CD14-positive monocyte (primary cell): ENCODE results near the gene S1PR3. TPM values are rescaled to one million over a fixed set of nuclear protein-coding genes. Genes with fewer than 3 reads are reported as not detected.

ENCODE experiments used
- DNase-seq, 3 donors: peaks; one replicate each; pipeline ENCODE4 v3.0.0-alpha.2; 2011 to 2022
- H2AFZ ChIP-seq: 2 replicates; pipeline ENCODE4 v1.6.0; 2012; ENCODE audit warnings: mild to moderate bottlenecking, low read depth, low read length, inconsistent platforms; ENCODE audit not compliant: insufficient read depth, poor library complexity, severe bottlenecking
- H3K27ac ChIP-seq, 2 donors: 1 replicate in 1 of 2; 2 replicates in 1 of 2; pipeline ENCODE4 v1.5.1; 2012 to 2013; ENCODE audit warnings: low read length in 2 of 2, control low read depth in 1 of 2, inconsistent platforms in 1 of 2, low read depth in 1 of 2, mild to moderate bottlenecking in 1 of 2
- H3K27me3 ChIP-seq, 2 donors: one replicate each; pipeline versions ENCODE4 v1.6.0 to v1.6.1; 2011 to 2013; ENCODE audit warnings: low read length in 2 of 2; ENCODE audit not compliant: control insufficient read depth in 2 of 2, insufficient read depth in 2 of 2
- H3K36me3 ChIP-seq, 2 donors: replicated peaks in 1 of 2; 1 replicate in 1 of 2; 2 replicates in 1 of 2; pipeline versions ENCODE4 v1.5.1 to v1.6.1; 2012 to 2013; ENCODE audit warnings: low read length in 2 of 2, control low read depth in 1 of 2, inconsistent platforms in 1 of 2, mild to moderate bottlenecking in 1 of 2; ENCODE audit not compliant: insufficient read depth in 2 of 2, control insufficient read depth in 1 of 2
- H3K4me1 ChIP-seq, 2 donors: 1 replicate in 1 of 2; 2 replicates in 1 of 2; pipeline versions ENCODE4 v1.5.1 to v1.6.1; 2012 to 2013; ENCODE audit warnings: low read length in 2 of 2, control low read depth in 1 of 2, inconsistent platforms in 1 of 2, mild to moderate bottlenecking in 1 of 2, moderate library complexity in 1 of 2; ENCODE audit not compliant: insufficient read depth in 2 of 2, control insufficient read depth in 1 of 2
- H3K4me2 ChIP-seq: replicated peaks from 2 replicates; pipeline ENCODE3; 2012; ENCODE audit warnings: low read length, moderate library complexity, mild to moderate bottlenecking; ENCODE audit not compliant: poor library complexity, severe bottlenecking; ENCODE audit errors: extremely low read depth
- H3K4me3 ChIP-seq, 3 experiments: fragments of 200-600 bp in 1 of 3; sonication (generic) in 1 of 3; replicated peaks in 1 of 3; 1 replicate in 2 of 3; 2 replicates in 1 of 3; pipeline ENCODE4 v1.5.1; 2011 to 2013; ENCODE audit warnings: low read length in 3 of 3, mild to moderate bottlenecking in 3 of 3, control low read depth in 2 of 3, low read depth in 2 of 3, inconsistent platforms in 1 of 3, moderate library complexity in 1 of 3
- H3K79me2 ChIP-seq: 2 replicates; pipeline ENCODE4 v1.6.0; 2012; ENCODE audit warnings: mild to moderate bottlenecking, control low read depth, inconsistent platforms, low read length, moderate library complexity; ENCODE audit not compliant: insufficient read depth
- H3K9ac ChIP-seq: 2 replicates; pipeline ENCODE4 v1.6.0; 2017; ENCODE audit warnings: low read length, mild to moderate bottlenecking; ENCODE audit not compliant: insufficient read depth, poor library complexity, severe bottlenecking
- H3K9me3 ChIP-seq, 2 donors: replicated peaks in 1 of 2; 1 replicate in 1 of 2; 2 replicates in 1 of 2; pipeline versions ENCODE4 v1.5.1 to v1.6.1; 2012 to 2013; ENCODE audit warnings: low read length in 2 of 2, control low read depth in 1 of 2; ENCODE audit not compliant: control insufficient read depth in 1 of 2, insufficient read depth in 1 of 2
- H4K20me1 ChIP-seq: 2 replicates; pipeline ENCODE4 v1.6.0; 2012; ENCODE audit warnings: mild to moderate bottlenecking, low read length, control low read depth, moderate library complexity; ENCODE audit not compliant: insufficient read depth
- H3K27ac Mint-ChIP-seq, 7 donors: one replicate each; pipeline ENCODE4 v1.8.0; 2020; ENCODE audit warnings: mild to moderate bottlenecking in 7 of 7, mixed read lengths in 7 of 7, moderate library complexity in 6 of 7, inconsistent platforms in 2 of 7
- H3K27me3 Mint-ChIP-seq, 3 donors: one replicate each; pipeline ENCODE4 v1.8.0; 2021 to 2022; ENCODE audit warnings: low read depth in 3 of 3, mild to moderate bottlenecking in 3 of 3, mixed read lengths in 3 of 3, moderate library complexity in 3 of 3, inconsistent platforms in 1 of 3
- H3K36me3 Mint-ChIP-seq, 2 donors: one replicate each; pipeline ENCODE4 v1.8.0; 2020; ENCODE audit warnings: mixed read lengths in 2 of 2, inconsistent platforms in 1 of 2, mild to moderate bottlenecking in 1 of 2
- H3K4me1 Mint-ChIP-seq: one replicate; pipeline ENCODE4 v1.8.0; 2020; ENCODE audit warnings: mild to moderate bottlenecking, mixed read lengths
- H3K4me3 Mint-ChIP-seq, 2 donors: one replicate each; pipeline ENCODE4 v1.8.0; 2020; ENCODE audit warnings: mild to moderate bottlenecking in 2 of 2, mixed read lengths in 2 of 2, moderate library complexity in 1 of 2
- H3K9me3 Mint-ChIP-seq, 7 donors: one replicate each; pipeline ENCODE4 v1.8.0; 2020 to 2022; ENCODE audit warnings: mixed read lengths in 7 of 7, mild to moderate bottlenecking in 6 of 7, moderate library complexity in 6 of 7, inconsistent platforms in 2 of 7
- CTCF ChIP-seq: fragments of 200-600 bp; IDR thresholded peaks from one replicate; pipeline ENCODE4 v1.8.0; 2022; ENCODE audit warnings: antibody characterized with exemption, mild to moderate bottlenecking
- WGBS: methylation state at CpG from one replicate; pipeline ENCODE4 v1.1.5; 2013; ENCODE audit warnings: missing lambda C conversion rate; ENCODE audit not compliant: insufficient coverage; 5-methylcytosine and 5-hydroxymethylcytosine counted together
- intact Hi-C, 2 donors: fragments of 100-400 bp; cut with micrococcal nuclease; formaldehyde crosslinking; loops; one replicate each; pipeline versions ENCODE4 v1.15.0 to v1.15.1; 2023
- polyA plus RNA-seq, 3 donors: library from polyadenylated mRNA; depleted of rRNA in 1 of 3; unstranded in 2 of 3; stranded (reverse) in 1 of 3; fragments of 300-500 nt in 2 of 3; fragments of >200 nt in 1 of 3; fragmentation: Illumina TruSeq in 2 of 3; gene quantifications; 1 replicate in 2 of 3; 2 replicates in 1 of 3; pipeline ENCODE4 v1.2.3, GENCODE V29; 2012 to 2021

The S1PR3 gene
- polyA plus RNA-seq, 3 donors, result 28.2 to 59.7 (median 30.6) TPM

GRCh38 chr9:89047667-89048066, 56.4 kb downstream of the S1PR3 start:
- H3K27ac ChIP-seq, result no peak overlapping the region
- no peak overlapping the region for H3K27ac Mint-ChIP-seq
- peaks cover 2 to 6% of the 10 kb centered on the region in 2 donors for H3K27me3 ChIP-seq
- no peak overlapping the region for H3K4me2 ChIP-seq
- H3K9ac ChIP-seq, result no peak overlapping the region
- H3K27me3 Mint-ChIP-seq, result peaks cover 18 to 38% (median 20%) of the 10 kb centered on the region in 3 donors
- intact Hi-C loops, result no loop called here
- DNase-seq, result no peak
- H3K36me3 ChIP-seq, result no peaks in the 10 kb centered on the region
- WGBS, result 100% methylated on average over 2 of the region's 4 CpGs
- H3K4me1 ChIP-seq, result no peaks in the 10 kb centered on the region
- H3K9me3 ChIP-seq, result no peaks in the 10 kb centered on the region
- H3K4me1 Mint-ChIP-seq, result no peaks in the 10 kb centered on the region
- no peak for TF ChIP-seq CTCF
- H3K4me3 ChIP-seq, result no peak overlapping the region
- H3K9me3 Mint-ChIP-seq, result peaks cover 0 to 2% (median 0%) of the 10 kb centered on the region in 7 donors
- H3K79me2 ChIP-seq, result no peaks in the 10 kb centered on the region
- no peaks in the 10 kb centered on the region for H3K36me3 Mint-ChIP-seq
- H3K4me3 Mint-ChIP-seq, result no peak overlapping the region
- H2AFZ ChIP-seq, result no peak overlapping the region
- H4K20me1 ChIP-seq, result no peaks in the 10 kb centered on the region

GRCh38 chr9:89048616-89049015, 57.3 kb downstream of the S1PR3 start:
- no peaks in the 10 kb centered on the region for H3K4me1 Mint-ChIP-seq
- no peak overlapping the region for H3K4me3 ChIP-seq
- no peak overlapping the region for H3K4me2 ChIP-seq

More at GRCh38 chr9:89048616-89049015, 57.3 kb downstream of the S1PR3 start:
- no peak for DNase-seq
- Histone ChIP-seq H3K27me3 (peaks cover 2 to 4% of the 10 kb centered on the region in 2 donors), H3K36me3 (no peaks in the 10 kb centered on the region), H2AFZ (no peak overlapping the region), H3K4me1 (no peaks in the 10 kb centered on the region), H4K20me1 (no peaks in the 10 kb centered on the region), H3K9me3 (no peaks in the 10 kb centered on the region), H3K9ac (no peak overlapping the region), H3K79me2 (no peaks in the 10 kb centered on the region), H3K27ac (no peak overlapping the region)
- intact Hi-C loops, result no loop called here
- Mint-ChIP-seq H3K36me3 (no peaks in the 10 kb centered on the region), H3K27me3 (peaks cover 18 to 38% (median 20%) of the 10 kb centered on the region in 3 donors), H3K9me3 (peaks cover 0 to 2% (median 0%) of the 10 kb centered on the region in 7 donors), H3K27ac (no peak overlapping the region), H3K4me3 (no peak overlapping the region)
- WGBS, result 86% methylated on average over 2 of the region's 11 CpGs
- no peak for TF ChIP-seq CTCF
